NCI-H748 (cell line): ENCODE measurements around the gene AIFM3.
"Not testable (repeated sequence)": the region's sequence is repeated elsewhere in the genome, so short reads cannot be mapped to it uniquely, and the experiment has no call there.

ENCODE experiments used
- DNase-seq: peaks from one replicate; lab custom pipeline; 2025; ENCODE audit not compliant: unreplicated experiment; lab: John Stamatoyannopoulos, UW

Gene AIFM3

DNA sequence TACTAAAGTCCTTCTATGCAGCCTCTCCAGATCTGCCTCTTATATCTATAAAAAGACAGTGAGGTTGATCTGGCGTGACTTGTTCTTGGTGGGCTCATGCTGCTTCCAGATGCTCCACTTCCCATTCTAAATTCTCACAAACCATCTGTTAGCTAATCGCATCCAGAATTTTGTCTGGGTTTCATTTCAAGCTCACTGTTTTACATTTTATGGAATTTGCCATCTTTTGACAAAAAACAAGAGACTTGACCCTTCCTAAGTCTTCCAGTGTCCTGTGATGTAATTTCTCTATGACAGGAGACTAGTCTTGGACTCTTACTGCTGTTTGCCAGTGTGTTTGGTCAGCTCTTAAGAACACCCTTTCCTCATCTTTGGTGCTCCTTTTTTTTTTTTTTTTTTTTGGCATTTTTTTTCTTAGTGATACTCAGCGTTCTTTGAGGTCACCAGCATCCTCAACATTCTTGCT, 26.8 kb upstream of the AIFM3 start:
- no peak for DNase-seq

DNA sequence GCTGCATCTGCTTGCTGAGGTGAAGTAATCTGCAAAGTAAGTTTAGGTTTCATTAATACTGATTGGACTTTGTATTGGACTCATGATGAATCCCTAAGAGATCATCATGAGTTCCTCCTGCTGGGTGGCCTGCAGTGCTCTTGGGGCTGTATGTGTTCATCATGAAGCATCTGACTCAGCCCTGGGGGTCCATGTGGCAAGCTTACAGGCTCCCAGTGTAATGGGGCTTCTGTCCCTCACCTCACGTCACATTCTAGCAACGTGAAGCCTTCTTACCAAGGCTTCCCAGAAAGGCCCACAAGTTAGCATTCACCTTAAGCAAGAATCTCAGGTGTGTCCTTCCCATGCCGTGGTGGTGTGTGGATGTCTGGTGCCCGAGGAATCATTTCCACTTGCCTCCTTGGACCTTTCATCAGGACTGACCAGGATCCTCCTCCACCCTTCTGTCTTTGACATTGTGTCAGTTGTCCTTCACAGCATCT, 26.1 kb upstream of the AIFM3 start:
- DNase-seq = no peak

- not testable (repeated sequence) for DNase-seq
Measured at GRCh38 chr22:20942203-20942902, 24.7 kb upstream of the AIFM3 start.

DNA sequence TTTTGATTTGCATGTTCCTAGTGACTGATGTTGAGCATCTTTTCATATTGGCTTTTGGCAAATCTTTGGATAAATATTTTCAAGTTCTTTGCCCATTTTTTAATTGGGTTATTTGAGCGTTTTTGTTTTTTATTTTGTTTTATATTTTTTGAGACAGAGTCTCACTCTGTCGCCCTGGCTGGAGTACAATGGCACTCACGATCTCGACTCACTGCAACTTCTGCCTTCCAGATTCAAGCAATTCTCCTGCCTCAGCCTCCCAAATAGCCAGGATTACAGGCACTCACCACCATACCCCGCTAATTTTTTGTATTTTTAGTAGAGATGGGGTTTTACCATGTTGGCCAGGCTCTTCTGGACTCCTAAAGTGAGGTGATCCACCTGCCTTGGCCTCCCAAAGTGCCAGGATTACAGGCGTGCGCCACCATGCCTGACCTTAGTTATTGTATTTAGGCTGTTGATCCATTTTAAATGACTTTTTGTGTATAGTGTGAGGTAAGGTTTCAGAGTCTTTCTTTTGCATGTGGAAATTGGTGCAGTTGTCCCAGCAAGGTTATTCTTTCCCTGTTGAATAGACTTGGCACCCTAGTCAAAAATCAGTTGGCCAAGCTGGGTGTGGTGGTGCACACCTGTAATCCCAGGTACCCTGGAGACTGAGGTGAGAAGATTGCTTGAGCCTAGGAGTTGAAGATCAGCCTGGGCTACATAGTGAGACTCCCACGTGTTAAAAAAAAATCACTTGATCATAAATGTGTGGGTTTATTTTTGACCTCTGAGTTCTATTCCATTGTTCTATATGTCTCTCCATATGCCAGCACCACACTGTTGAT, 23.7 kb upstream of the AIFM3 start:
- no peak for DNase-seq

DNA sequence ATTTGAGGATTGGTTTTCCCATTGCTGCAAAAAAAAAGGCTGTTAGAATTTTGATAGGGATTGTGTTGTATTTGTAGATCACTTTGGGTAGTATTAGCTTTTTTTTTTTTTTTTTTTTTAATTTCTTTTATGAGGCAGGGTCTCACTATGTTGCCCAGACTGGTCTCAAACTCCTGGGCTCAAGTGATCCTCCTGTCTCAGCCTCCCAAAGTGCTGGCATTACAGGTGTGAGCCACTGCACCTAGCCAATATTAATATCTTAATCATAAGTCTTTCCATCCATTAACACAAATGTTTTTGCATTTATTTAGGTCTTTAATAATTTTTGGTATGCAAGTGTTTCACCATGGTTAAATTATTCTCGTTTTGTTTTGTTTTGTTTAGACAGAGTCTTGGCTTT, 23.0 kb upstream of the AIFM3 start:
- DNase-seq = no peak

DNA sequence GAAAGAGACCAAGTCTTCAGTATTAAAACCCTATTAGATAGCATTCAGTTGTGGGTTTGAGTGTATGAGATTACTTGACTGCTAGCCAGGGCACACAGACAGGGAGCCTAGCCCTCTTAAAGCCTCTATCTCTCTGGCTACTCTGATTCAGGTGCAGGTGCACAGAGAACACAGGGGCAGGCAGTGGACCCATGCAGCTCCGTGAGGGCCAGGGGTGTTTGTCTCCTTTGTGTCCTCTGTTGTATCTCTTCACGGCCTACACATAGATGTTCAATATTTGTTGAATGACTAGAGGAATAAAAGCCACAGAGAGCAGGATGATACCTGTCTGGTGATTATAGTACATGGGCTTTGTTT, 21.5 kb upstream of the AIFM3 start:
- DNase-seq = no peak

DNA sequence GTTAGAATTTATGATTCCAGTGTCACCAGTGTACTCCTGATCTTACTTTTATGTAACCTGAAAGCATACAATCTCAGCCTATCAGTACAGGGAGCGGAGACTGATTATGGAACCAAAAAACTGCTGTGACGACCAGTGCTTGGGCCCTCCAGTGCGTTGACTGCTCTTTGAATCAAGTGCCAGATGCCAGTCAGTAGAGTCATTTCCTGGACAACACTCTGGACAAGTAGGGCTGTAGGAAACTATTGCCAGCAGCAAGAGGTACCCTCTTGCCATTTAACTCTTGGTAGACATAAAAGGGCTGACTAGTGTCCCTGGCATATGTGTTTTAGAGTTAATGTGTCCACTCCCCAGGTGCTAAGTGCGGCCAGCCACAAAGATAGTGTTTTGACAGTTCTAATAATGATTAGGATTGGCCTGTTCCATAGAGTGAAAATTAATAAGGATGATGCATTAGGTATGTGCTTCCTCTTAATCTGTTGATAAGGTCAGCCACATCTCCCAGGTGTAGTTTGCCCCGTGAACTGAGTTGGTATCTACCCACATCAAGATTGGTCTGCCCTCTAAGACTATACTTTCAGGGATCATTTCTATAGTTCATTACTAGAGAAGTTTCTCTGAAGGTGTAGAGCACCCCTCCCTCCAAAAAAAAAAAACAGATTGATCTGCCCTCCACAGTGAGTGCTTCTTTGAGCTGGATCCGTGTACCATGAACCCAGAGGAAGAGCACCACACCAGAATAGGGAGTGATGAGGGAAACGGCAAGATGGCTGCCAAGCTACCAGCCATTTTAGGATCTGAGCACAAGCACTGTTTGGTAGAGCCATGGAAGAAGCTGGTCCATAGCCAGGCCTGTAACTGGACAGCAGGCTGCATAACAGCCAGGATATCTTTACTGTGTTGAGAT, 20.7 kb upstream of the AIFM3 start:
- DNase-seq = no peak

GRCh38 chr22:20946991-20947390, 20.1 kb upstream of the AIFM3 start:
- no peak for DNase-seq

DNA sequence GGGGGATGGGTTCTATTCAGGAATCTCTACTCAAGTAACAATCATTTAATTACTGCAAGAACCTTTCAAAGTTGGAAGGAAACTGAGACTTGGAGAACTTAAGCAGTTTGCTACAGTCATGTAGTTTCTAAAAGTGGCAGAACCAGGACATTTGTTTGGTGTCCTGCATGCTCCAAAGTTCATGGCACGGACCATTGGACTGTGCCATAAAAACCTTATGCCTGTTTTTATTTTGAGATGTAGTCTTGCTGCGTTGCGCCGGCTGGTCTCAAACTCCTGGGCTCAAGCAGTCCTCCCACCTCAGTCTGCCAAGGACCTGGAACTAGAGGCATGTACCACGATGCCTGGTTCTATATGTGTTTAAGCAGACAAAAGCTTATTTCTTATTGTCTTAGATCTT, 18.6 kb upstream of the AIFM3 start:
- DNase-seq = no peak

DNA sequence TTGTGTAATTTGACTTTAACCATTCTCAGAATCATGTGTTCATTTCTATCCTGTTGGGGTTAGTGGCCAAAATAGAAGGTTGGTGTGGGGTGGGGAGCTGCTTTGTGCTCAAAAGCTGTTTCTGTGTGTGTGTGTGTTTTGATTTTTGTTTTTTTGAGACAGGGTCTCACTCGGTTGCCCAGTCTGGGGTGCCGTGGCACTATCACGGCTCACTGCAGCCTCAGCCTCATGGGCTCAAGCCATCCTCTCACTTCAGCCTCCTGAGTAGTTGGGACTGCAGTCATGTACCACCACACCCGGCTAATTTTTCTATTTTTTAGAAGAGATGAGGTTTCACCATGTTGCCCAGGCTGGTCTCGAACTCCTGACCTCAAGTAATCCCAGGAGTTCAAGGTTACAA, 18.1 kb upstream of the AIFM3 start:
- no peak for DNase-seq

GRCh38 chr22:20949698-20950183, 17.3 kb upstream of the AIFM3 start:
- DNase-seq = no peak

- DNase-seq = no peak
Measured at GRCh38 chr22:20951151-20951931, 15.7 kb upstream of the AIFM3 start.

DNA sequence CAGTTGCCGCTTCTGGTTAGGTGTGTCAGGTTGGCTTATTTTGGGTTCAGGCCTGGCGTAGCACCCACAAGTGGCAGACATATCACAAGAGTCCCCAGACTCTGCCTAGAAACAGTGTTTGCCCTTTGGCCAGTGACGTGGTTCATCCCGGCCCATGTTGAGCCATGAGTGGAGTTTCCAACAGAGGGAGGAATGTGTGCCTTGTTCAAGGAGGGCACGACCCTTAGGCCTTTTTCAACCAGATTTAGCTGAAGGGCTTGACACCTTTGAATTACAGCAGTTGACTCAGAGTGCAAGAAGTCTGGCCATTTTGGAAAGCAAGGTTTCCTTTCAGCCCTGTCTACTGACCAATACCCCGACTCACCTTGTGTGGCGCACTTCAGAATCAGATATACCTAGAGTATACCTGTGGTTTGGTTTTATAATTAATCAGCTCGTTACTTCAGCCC, 15.1 kb upstream of the AIFM3 start:
- no peak for DNase-seq

DNA sequence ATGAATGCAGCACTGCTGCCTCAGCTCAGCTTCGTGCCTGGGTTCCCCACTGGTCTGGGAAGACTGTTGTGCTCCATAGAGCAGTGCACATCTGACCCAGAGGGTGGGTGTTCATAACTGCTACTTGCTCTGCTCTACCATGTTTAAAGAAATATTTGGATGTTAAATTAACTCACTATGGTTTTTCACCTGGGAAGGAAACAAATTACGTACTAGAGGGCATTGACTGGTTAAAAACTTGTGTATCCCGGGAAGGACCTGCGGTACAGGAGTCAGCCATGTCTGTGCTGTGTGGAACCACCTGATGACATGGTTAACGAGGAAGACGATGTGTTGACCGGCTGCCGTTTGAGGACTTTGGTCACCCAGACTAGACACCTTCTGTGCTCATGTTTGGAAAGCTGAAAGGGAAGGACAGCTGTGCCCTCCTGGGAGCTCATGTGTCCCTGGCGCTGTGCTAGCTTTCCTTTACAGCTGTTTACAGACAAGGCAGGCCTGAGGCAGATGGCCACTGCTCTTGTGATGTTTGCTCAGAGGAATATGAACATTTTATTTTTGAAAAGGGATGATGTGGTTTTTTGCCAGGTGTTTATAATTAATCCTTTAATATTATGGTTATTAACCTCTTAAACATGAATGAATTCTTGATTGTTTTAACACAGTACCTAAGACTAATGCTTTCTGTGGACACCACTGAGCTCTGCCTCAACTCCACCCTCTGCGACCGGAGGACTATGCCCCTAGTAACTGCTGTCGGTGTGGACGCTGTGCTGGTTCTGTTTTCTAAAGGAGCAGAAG, 14.3 kb upstream of the AIFM3 start:
- no peak for DNase-seq

GRCh38 chr22:20953342-20953608, 13.8 kb upstream of the AIFM3 start:
- DNase-seq = no peak

DNA sequence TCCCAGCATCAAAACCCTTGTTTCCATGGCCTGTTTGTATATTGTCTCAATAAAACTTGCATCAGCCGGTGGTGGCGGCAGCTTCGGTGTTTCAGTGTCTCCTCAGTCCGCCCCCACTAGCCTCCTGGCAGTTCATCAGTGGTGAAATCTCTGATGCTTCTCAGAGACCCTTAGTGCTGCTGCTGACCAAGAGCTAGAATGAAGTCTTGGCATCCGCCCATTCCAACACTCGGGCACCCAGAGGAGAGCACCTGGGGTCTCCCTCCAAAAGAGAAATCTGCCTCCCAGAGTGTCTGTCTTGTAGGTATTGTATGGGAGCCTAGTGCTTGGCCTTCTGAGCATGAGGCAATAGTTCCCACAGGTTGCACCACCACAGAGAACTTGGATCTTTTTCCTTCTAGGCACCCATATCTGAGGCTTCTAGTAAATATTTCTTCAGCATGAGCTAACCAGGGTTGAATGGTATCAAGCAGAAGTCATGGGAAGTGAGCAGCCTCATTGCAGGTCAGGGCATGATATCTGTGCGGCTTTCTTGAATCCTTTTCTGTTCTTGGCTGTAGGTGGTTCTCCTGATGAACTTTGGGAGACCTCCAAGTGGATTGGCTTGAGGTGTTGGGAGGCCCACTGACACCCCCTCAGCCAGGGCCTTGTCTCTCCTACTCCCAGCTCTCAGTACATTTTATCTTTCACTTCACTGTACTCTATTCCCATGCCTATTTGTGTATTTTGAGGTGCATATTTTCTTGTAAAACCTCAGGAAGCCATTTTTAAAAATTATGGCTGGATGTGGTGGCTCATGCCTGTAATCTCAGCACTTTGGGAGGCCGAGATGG, 13.2 kb upstream of the AIFM3 start:
- DNase-seq = no peak

DNA sequence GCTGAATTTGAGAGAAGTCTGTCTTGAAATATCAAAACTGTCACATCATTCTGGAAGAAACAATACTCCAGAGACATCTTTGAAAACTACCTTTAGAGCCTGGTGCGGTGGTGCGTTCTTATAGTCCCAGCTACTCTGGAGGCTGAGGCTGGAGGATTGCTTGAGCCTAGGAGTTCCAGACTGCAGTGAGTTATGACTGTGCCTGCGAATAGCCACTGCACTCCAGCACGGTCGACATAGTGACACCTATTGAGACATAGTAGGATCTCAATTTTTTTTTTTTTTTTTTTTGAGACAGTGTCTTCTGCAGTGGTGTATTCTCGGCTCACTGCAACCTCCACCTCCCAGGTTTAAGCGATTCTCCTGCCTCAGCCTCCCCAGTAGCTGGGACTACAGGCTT, 11.5 kb upstream of the AIFM3 start:
- no peak for DNase-seq

DNA sequence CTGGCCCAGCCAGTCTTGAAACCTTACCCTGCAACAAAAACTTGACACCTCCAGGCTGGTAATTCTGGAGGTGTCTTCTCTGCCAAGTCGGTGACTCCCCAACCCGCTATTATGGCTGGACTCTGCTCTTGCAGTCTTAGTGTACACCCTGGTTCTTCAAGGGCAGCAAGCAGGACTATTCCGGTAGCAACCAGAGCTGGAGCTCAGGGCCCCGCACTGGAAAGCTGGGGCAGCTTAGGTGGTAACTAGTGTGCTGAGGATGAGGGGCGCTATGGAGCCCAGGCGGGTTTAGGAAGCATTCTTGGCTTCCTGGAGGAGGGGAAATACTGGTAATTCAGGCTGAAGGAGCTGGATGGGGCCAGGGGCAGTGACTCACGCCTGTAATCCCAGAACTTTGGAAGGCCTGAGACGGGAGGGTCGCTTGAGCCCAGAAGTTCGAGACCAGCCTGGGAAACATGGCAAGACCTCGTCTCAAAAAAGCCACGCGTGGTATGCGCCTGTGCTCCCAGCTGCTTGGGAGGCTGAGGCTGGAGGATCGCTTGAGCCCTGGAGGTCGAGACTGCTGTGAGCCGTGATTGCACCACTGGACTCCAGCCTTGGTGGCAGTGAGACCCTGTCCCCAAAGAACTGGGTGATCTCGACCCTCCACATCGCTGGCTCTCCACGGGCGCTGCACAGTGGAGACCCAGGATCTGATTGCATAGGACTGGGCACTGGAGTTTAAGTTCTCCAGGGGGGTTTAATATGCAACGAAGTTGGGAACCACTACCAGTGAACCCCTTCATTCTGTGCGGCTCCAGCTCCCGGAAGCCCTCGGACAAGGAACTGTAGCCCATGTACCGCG, 10.6 kb upstream of the AIFM3 start:
- no peak for DNase-seq
